Vagina (tissue), 2 donors: ENCODE data around the gene COL6A1.

Experiments used
- CTCF ChIP-seq, 3 experiments: fragments of 450-650 bp in 2 of 3; fragments of 200-600 bp in 1 of 3; sonication (generic) in 1 of 3; IDR thresholded peaks; one replicate each; pipeline ENCODE4 v1.5.1; 2017 to 2019; ENCODE audit warnings: antibody characterized with exemption in 3 of 3, mild to moderate bottlenecking in 2 of 3, moderate library complexity in 2 of 3
- POLR2AphosphoS5 ChIP-seq, 2 donors: sonication (generic); formaldehyde crosslinking; IDR thresholded peaks; one replicate each; pipeline ENCODE4 v1.9.0; 2017; ENCODE audit warnings: antibody characterized with exemption in 2 of 2, mild to moderate bottlenecking in 2 of 2, low read depth in 1 of 2; ENCODE audit not compliant: insufficient read depth in 1 of 2

- TF ChIP-seq CTCF (IDR thresholded peaks at IDR 0.05) (no peak), POLR2AphosphoS5 (IDR thresholded peaks at IDR 0.05; ENCODE audit: insufficient read depth in 1 of 2, low read depth in 1 of 2) (no peak)
Measured at GRCh38 chr21:45943630-45944540, 37.7 kb upstream of the COL6A1 start.
